Common myeloid progenitor, CD34-positive (primary cell): Measurements from ENCODE around the gene TBC1D5.
A peak's percentile ranks its signal among the peaks of the same experiment; 100 is the strongest.

Experiments used
- CTCF ChIA-PET: fragments of 350-600 bp; sonication (Branson Sonifier 250); formaldehyde crosslinking; loops from one replicate; lab custom pipeline; 2021; ENCODE audit warnings: antibody characterized with exemption; lab: Charles Lee
- POLR2A ChIA-PET: fragments of 350-600 bp; sonication (Branson Sonifier 250); formaldehyde crosslinking; loops from one replicate; lab custom pipeline; 2021; ENCODE audit warnings: antibody characterized with exemption; lab: Charles Lee
- DNase-seq, 3 donors: peaks; one replicate each; pipeline versions ENCODE4 v3.0.0 to v3.0.0-alpha.2; 2013
- H3K27ac ChIP-seq, 2 experiments: 1 replicate in 1 of 2; 2 replicates in 1 of 2; pipeline ENCODE4 v1.7.0; 2013; ENCODE audit warnings: inconsistent platforms in 2 of 2, low read length in 2 of 2, mild to moderate bottlenecking in 2 of 2, low read depth in 1 of 2, moderate library complexity in 1 of 2; ENCODE audit not compliant: severe bottlenecking in 2 of 2, insufficient read depth in 1 of 2, poor library complexity in 1 of 2
- H3K27me3 ChIP-seq, 5 experiments: replicated peaks in 2 of 5; 1 replicate in 3 of 5; 2 replicates in 2 of 5; pipeline versions ENCODE4 v1.6.1 to v1.7.0; 2013; ENCODE audit warnings: low read length in 4 of 5, mild to moderate bottlenecking in 2 of 5, moderate library complexity in 2 of 5, inconsistent platforms in 1 of 5; ENCODE audit not compliant: insufficient read depth in 5 of 5, control insufficient read depth in 4 of 5
- H3K36me3 ChIP-seq, 4 experiments: 1 replicate in 2 of 4; 2 replicates in 2 of 4; pipeline versions ENCODE4 v1.6.1 to v1.7.0; 2013; ENCODE audit warnings: low read length in 3 of 4, control low read depth in 1 of 4, mild to moderate bottlenecking in 1 of 4; ENCODE audit not compliant: control insufficient read depth in 4 of 4, insufficient read depth in 4 of 4
- H3K4me1 ChIP-seq, 4 experiments: 1 replicate in 3 of 4; 2 replicates in 1 of 4; pipeline versions ENCODE4 v1.6.1 to v1.7.1; 2013; ENCODE audit warnings: low read length in 3 of 4, mild to moderate bottlenecking in 3 of 4, control low read depth in 1 of 4, inconsistent platforms in 1 of 4, moderate library complexity in 1 of 4; ENCODE audit not compliant: control insufficient read depth in 4 of 4, insufficient read depth in 4 of 4; ENCODE audit errors: control extremely low read depth in 1 of 4
- H3K4me3 ChIP-seq, 7 experiments: 1 replicate in 4 of 7; 2 replicates in 3 of 7; pipeline versions ENCODE4 v1.5.1 to v1.7.0; 2013; ENCODE audit warnings: mild to moderate bottlenecking in 7 of 7, low read length in 6 of 7, moderate library complexity in 6 of 7, inconsistent platforms in 2 of 7, low read depth in 2 of 7, control low read depth in 1 of 7; ENCODE audit not compliant: insufficient read depth in 4 of 7, control insufficient read depth in 1 of 7; ENCODE audit errors: extremely low read depth in 1 of 7
- H3K9me3 ChIP-seq, 5 experiments: 1 replicate in 4 of 5; 2 replicates in 1 of 5; pipeline versions ENCODE4 v1.6.1 to v1.7.1; 2013; ENCODE audit warnings: low read length in 4 of 5, mild to moderate bottlenecking in 2 of 5, inconsistent platforms in 1 of 5, low read depth in 1 of 5, moderate library complexity in 1 of 5; ENCODE audit not compliant: control insufficient read depth in 4 of 5, insufficient read depth in 2 of 5; ENCODE audit errors: control extremely low read depth in 1 of 5
- WGBS: methylation state at CpG from one replicate; pipeline ENCODE4 v1.1.5; 2013; ENCODE audit not compliant: insufficient coverage; 5-methylcytosine and 5-hydroxymethylcytosine counted together

TBC1D5 gene

GRCh38 chr3:17515445-17516234, 226.8 kb downstream of the TBC1D5 start:
- no peaks in the 10 kb centered on the region for H3K4me1 ChIP-seq

GRCh38 chr3:17514597-17514996, 227.8 kb downstream of the TBC1D5 start:
- ChIA-PET CTCF (no interaction called here), POLR2A (no interaction called here)
- Histone ChIP-seq H3K27ac (no peak overlapping the region), H3K27me3 (no peaks in the 10 kb centered on the region), H3K36me3 (peaks cover 0 to 3% (median 0%) of the 10 kb centered on the region in 4 experiments), H3K4me1 (no peaks in the 10 kb centered on the region), H3K4me3 (no peak overlapping the region), H3K9me3 (no peaks in the 10 kb centered on the region)
- DNase-seq = peak in 2 of 3 donors; percentile 11 to 26

More at GRCh38 chr3:17515445-17516234, 226.8 kb downstream of the TBC1D5 start:
- H3K4me3 ChIP-seq = no peak overlapping the region
- H3K36me3 ChIP-seq = peaks cover 0 to 3% (median 0%) of the 10 kb centered on the region in 4 experiments
- POLR2A ChIA-PET = no interaction called here
- no peak for DNase-seq
- H3K9me3 ChIP-seq = no peaks in the 10 kb centered on the region
- no peak overlapping the region for H3K27ac ChIP-seq
- CTCF ChIA-PET = no interaction called here
- WGBS = no CpG with 5 or more reads among the region's 4 CpGs
- H3K27me3 ChIP-seq = no peaks in the 10 kb centered on the region

DNA sequence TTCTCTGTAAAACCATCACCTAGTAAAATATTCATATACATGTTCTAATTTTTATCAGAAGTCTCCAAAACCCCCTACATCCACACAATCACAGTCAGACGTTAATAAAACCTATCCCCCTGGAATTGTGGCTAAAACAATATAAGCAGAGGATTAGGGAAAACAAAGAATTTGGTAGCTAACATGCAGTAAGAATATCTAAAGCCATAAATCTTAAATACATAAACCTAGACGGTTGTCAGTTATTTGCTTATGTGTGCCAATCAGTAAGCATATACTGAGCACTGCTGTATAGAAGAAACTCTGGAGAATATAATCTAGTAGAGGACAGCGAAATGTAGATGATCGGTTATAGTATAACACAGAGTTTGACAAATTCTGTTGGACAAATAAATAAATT, 232.2 kb downstream of the TBC1D5 start:
- Histone ChIP-seq H3K27me3 (no peaks in the 10 kb centered on the region), H3K4me1 (no peaks in the 10 kb centered on the region), H3K27ac (no peak overlapping the region), H3K4me3 (no peak overlapping the region), H3K9me3 (no peaks in the 10 kb centered on the region), H3K36me3 (peaks cover 0 to 3% (median under 1%) of the 10 kb centered on the region in 4 experiments)
- 100% methylated on average over 1 of the region's 4 CpGs for WGBS
- POLR2A ChIA-PET = no interaction called here
- CTCF ChIA-PET = interaction anchor here (1.2 kb wide), 1 partner anchor 9 kb away, joined by 4 read pairs; no protein-coding TSS in a partner anchor
- no peak for DNase-seq

GRCh38 chr3:17508180-17508752, 234.2 kb downstream of the TBC1D5 start:
- no peak overlapping the region for H3K4me3 ChIP-seq
- H3K9me3 ChIP-seq = no peaks in the 10 kb centered on the region
- CTCF ChIA-PET = no interaction called here
- WGBS = no CpG with 5 or more reads among the region's 4 CpGs
- no peak for DNase-seq
- H3K27me3 ChIP-seq = no peaks in the 10 kb centered on the region
- no peaks in the 10 kb centered on the region for H3K4me1 ChIP-seq
- POLR2A ChIA-PET = no interaction called here
- H3K27ac ChIP-seq = no peak overlapping the region
- peaks cover 0 to 6% (median 3%) of the 10 kb centered on the region in 4 experiments for H3K36me3 ChIP-seq

GRCh38 chr3:17507480-17507879, 235.0 kb downstream of the TBC1D5 start:
- Histone ChIP-seq H3K9me3 (no peaks in the 10 kb centered on the region), H3K4me3 (no peak overlapping the region), H3K36me3 (peaks cover 0 to 9% (median 3%) of the 10 kb centered on the region in 4 experiments), H3K4me1 (no peaks in the 10 kb centered on the region), H3K27me3 (no peaks in the 10 kb centered on the region), H3K27ac (no peak overlapping the region)
- ChIA-PET CTCF (no interaction called here), POLR2A (no interaction called here)
- no peak for DNase-seq

DNA sequence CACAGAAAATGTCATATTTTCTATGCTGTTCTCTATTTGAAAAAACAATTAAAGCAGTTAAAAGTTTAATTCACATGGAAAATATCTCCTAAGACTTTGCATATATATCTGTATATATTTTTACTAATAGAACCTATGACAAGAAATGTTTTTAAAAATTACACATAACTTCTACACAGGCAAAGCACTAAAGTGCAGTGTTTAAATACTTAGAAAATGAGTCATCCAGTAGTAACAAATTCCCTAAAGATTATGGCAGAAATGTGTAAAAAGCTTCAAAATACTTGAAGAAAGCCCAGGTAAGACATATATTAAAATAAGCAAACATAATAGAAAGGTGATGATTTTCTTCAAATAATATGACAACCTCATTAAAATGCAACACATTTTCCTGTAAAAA, 236.6 kb downstream of the TBC1D5 start:
- CTCF ChIA-PET = no interaction called here
- Histone ChIP-seq H3K27me3 (no peaks in the 10 kb centered on the region), H3K9me3 (no peaks in the 10 kb centered on the region), H3K27ac (no peak overlapping the region), H3K36me3 (peaks cover 0 to 9% (median 3%) of the 10 kb centered on the region in 4 experiments), H3K4me1 (no peaks in the 10 kb centered on the region), H3K4me3 (no peak overlapping the region)
- no peak for DNase-seq
- POLR2A ChIA-PET = interaction anchor here (0.5 kb wide), 1 partner anchor 79 kb away, joined by 3 read pairs; no protein-coding TSS in a partner anchor

DNA sequence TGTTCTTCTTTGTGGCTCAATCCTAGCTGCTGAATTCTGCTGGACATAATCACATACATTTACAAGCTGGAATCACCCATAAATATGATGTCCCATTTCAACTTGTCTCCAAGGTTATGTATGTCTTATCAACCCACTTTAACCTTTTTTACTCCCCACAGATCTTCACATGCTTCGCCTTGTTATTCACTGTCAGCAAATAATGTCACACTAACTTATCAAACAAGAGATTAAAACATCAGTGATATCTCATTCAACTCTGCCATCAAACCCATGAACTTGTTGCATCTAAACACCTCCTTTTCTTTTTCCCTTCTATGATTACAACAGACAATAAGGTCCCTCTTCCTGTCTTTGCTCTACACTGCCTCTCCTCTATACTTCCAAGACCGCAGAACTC, 240.7 kb downstream of the TBC1D5 start:
- no peak overlapping the region for H3K4me3 ChIP-seq
- no peaks in the 10 kb centered on the region for H3K27me3 ChIP-seq
- CTCF ChIA-PET = no interaction called here
- no peaks in the 10 kb centered on the region for H3K9me3 ChIP-seq
- 96% methylated on average over 2 of the region's 2 CpGs for WGBS
- H3K36me3 ChIP-seq = peaks cover 0 to 11% (median 3%) of the 10 kb centered on the region in 4 experiments
- POLR2A ChIA-PET = no interaction called here
- no peak for DNase-seq
- no peak overlapping the region for H3K27ac ChIP-seq
- no peaks in the 10 kb centered on the region for H3K4me1 ChIP-seq
